ENCODE data around the gene SPART. TPM values are rescaled to one million over a fixed set of nuclear protein-coding genes. Genes with fewer than 3 reads are reported as not detected.
A peak's percentile ranks its signal among the peaks of the same experiment; 100 is the strongest.

The SPART gene
- total and polyA plus RNA-seq, 9 donors = 59.5 to 141 (median 98.1) TPM

DNA sequence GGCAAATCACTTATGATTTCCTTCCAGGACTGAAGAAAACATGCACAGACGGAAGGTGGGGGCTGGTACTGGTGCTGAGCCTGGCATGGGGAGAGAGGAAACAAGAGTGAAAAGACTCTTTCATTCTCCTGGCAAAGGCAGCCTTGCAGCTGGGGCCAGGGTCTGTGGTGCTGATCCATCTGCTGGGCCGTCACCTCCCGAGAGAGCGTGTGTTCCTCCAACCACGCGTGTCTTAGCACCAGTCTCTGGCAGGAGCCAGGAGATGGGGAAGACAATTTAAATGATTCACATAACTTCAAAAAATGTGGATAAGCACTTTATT is 23.9 kb upstream of the SPART start:
- WGBS, 3 donors = 82 to 84% (median 82%) methylated on average over 6 of the region's 6 CpGs
- Histone ChIP-seq H3K36me3 (no peaks in the 10 kb centered on the region), H3K27me3 (no peaks in the 10 kb centered on the region), H3K27ac (no peak overlapping the region), H3K4me1 (ENCODE audit: insufficient read depth) (peaks cover 2% of the 10 kb centered on the region), H3K9me3 (no peaks in the 10 kb centered on the region), H3K4me3 (no peak overlapping the region)
- DNase-seq = no peak
- intact Hi-C loops (cut with DNase I) = no loop called here
- TF ChIP-seq, protein P1, sequence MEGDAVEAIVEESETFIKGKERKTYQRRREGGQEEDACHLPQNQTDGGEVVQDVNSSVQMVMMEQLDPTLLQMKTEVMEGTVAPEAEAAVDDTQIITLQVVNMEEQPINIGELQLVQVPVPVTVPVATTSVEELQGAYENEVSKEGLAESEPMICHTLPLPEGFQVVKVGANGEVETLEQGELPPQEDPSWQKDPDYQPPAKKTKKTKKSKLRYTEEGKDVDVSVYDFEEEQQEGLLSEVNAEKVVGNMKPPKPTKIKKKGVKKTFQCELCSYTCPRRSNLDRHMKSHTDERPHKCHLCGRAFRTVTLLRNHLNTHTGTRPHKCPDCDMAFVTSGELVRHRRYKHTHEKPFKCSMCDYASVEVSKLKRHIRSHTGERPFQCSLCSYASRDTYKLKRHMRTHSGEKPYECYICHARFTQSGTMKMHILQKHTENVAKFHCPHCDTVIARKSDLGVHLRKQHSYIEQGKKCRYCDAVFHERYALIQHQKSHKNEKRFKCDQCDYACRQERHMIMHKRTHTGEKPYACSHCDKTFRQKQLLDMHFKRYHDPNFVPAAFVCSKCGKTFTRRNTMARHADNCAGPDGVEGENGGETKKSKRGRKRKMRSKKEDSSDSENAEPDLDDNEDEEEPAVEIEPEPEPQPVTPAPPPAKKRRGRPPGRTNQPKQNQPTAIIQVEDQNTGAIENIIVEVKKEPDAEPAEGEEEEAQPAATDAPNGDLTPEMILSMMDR (IDR thresholded peaks at IDR 0.05) = no peak
- TF ChIP-seq POLR2A (IDR thresholded peaks at IDR 0.05) (no peak), EP300 (IDR thresholded peaks at IDR 0.05) (no peak)

DNA sequence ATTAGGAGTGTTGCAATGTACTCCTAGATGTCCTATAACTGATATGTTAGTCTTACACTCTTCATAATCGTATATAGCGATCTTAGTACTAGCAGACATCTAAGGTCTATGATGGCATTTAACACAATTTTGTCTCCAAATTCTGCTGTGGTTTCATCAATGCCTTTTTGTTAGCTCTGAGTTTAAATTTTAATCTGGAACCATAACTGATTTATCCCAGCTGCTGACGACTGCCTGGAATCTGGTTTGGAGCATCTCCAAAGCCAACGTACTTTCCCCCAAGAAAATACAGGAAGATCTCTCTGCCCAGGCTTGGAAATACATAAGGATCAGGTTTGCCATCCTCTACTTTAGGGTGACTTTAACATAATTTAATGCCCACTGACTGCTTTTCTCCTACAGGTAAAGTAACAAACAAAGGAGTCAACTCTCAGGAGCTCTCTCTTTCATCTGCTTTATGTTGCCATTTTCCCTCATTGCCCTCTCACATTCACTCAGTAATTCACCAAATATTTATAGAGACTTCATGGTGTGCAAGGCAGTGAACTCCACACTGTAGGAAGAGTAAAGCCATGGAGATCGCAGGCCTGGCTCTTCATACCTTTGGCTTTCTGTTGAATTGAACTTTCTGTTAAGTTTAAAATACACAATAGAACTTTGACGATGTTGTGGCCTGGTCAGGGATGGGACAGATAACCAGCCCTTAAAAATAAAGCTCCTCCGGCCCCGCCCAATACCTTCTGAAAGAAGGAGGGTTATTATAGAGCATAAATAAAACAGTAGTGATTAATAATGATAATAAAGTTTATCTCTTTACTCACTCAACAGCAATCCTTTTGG is 23.3 kb upstream of the SPART start:
- DNase-seq = no peak
- H3K4me3 ChIP-seq = no peak overlapping the region
- peak overlapping the region in 1 of 2 donors; percentile 2 for H3K27ac ChIP-seq
- 47 to 49% (median 49%) methylated on average over 8 of the region's 8 CpGs for WGBS, 3 donors
- no peaks in the 10 kb centered on the region for H3K36me3 ChIP-seq
- H3K27me3 ChIP-seq = no peaks in the 10 kb centered on the region
- H3K9me3 ChIP-seq = no peaks in the 10 kb centered on the region
- TF ChIP-seq EP300 (IDR thresholded peaks at IDR 0.05) (no peak), POLR2A (IDR thresholded peaks at IDR 0.05) (no peak)
- TF ChIP-seq, protein P1 (IDR thresholded peaks at IDR 0.05) = no peak
- H3K4me1 ChIP-seq (ENCODE audit: insufficient read depth) = peaks cover 2% of the 10 kb centered on the region
- intact Hi-C loops (cut with DNase I) = no loop called here

DNA sequence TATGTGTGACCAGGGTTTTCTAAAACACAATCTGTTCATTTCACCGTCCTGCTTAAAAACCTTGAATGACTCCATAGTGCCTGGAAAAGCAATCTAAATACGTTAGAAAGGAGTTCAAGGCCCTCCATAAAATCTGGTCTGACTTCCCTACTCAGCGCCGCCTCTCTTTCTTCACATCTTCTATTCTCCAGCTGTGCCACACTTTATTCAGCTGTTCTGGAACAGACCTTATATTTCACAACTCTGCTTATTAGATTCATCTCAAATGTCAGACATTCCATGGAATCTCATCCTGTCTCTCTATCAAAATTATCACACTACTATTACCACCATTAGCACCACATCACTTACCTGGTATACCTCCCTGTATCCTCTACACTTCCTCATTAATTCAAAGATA is 19.8 kb upstream of the SPART start:
- Histone ChIP-seq H3K27ac (no peak overlapping the region), H3K36me3 (no peaks in the 10 kb centered on the region), H3K4me1 (ENCODE audit: insufficient read depth) (peaks cover 5% of the 10 kb centered on the region), H3K4me3 (no peak overlapping the region), H3K27me3 (no peaks in the 10 kb centered on the region), H3K9me3 (no peaks in the 10 kb centered on the region)
- no peak for DNase-seq
- TF ChIP-seq EP300 (IDR thresholded peaks at IDR 0.05) (no peak), POLR2A (IDR thresholded peaks at IDR 0.05) (no peak)
- TF ChIP-seq, protein P1 (IDR thresholded peaks at IDR 0.05) = no peak
- intact Hi-C loops (cut with DNase I) = no loop called here
- WGBS, 3 donors = 65 to 87% (median 71%) methylated on average over 3 to 4 of the region's 4 CpGs

DNA sequence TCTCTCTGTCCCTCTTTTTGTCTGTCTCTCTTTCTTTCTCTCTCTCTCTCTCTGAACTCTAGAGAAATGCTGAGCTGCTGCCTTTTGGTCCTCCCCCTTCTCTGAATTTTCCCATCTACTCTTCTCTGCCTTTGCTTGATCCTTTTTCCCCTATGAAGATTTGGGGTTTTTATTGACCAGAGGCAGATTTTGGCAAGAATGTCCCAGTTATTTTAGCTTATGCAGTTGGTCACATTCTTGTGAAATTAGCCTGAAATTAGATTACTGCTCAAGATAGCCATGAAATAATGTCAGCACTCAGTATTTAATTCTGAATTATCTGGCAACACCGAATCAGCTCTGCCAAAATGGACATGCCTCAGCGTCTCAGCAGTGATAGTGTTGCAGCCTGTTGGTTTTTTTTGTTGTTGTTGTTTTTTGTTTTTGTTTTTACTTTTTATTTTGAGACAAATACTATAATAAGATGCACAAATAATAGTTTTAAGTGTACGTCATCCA is 17.2 kb upstream of the SPART start:
- WGBS, 3 donors = 30 to 36% (median 32%) methylated on average over 3 of the region's 3 CpGs
- H3K27me3 ChIP-seq = no peaks in the 10 kb centered on the region
- peaks cover 5% of the 10 kb centered on the region for H3K4me1 ChIP-seq (ENCODE audit: insufficient read depth)
- H3K9me3 ChIP-seq = no peaks in the 10 kb centered on the region
- no peak overlapping the region for H3K4me3 ChIP-seq
- no peak overlapping the region for H3K27ac ChIP-seq
- TF ChIP-seq POLR2A (IDR thresholded peaks at IDR 0.05) (no peak), EP300 (IDR thresholded peaks at IDR 0.05) (no peak)
- TF ChIP-seq, protein P1 (IDR thresholded peaks at IDR 0.05) = no peak
- H3K36me3 ChIP-seq = no peaks in the 10 kb centered on the region
- no peak for DNase-seq
- intact Hi-C loops (cut with DNase I) = no loop called here

All from ovary (tissue), 9 donors.